Effector memory CD4-positive, alpha-beta T cell (primary cell): Measurements from ENCODE around the gene ING3.

ENCODE experiments used
- DNase-seq, 3 donors: peaks; one replicate each; pipeline ENCODE4 v3.0.0-alpha.2; 2020
- H3K27ac ChIP-seq: 2 replicates; pipeline ENCODE4 v1.7.0; 2013; ENCODE audit warnings: mild to moderate bottlenecking, low read length, moderate library complexity; ENCODE audit not compliant: insufficient read depth, poor library complexity, severe bottlenecking
- H3K27me3 ChIP-seq: replicated peaks from 2 replicates; pipeline ENCODE4 v1.7.0; 2013; ENCODE audit warnings: mild to moderate bottlenecking, low read length; ENCODE audit not compliant: insufficient read depth, control insufficient read depth, poor library complexity, severe bottlenecking
- H3K36me3 ChIP-seq: 2 replicates; pipeline ENCODE4 v1.7.0; 2013; ENCODE audit warnings: mild to moderate bottlenecking, low read length, moderate library complexity; ENCODE audit not compliant: control insufficient read depth, insufficient read depth
- H3K4me1 ChIP-seq: 2 replicates; pipeline ENCODE4 v1.7.0; 2013; ENCODE audit warnings: low read length, mild to moderate bottlenecking; ENCODE audit not compliant: control insufficient read depth, insufficient read depth, poor library complexity, severe bottlenecking
- H3K4me3 ChIP-seq: 2 replicates; pipeline ENCODE4 v1.7.0; 2013; ENCODE audit warnings: low read length, low read depth, mild to moderate bottlenecking; ENCODE audit not compliant: insufficient read depth, poor library complexity, severe bottlenecking
- H3K9me3 ChIP-seq: 2 replicates; pipeline ENCODE4 v1.7.0; 2013; ENCODE audit warnings: mild to moderate bottlenecking, low read length, moderate library complexity; ENCODE audit not compliant: control insufficient read depth

ING3 gene

DNA sequence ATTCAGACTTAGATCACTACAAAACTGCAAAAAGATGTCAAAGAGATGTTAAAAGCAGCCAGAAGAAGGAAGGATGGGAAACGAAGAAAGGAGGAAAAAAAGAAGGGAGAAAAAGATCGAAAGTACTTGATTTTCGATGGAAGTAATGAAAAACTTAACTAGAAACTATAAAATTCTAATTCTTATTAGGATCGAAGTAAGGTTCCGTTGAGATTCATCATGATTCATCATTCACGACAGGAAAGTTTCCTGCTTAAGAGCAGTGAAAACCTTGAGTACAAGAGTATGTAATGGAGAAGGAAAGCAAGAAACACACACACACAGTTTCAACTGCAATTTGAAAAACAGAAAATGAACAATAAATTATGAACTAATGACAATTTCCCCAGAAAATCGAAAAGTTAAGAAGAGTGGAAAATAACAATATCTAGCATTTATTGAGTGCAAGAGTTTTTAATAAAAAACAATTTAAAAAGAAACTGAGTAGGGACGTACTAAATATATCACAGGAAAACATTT is 1.1 kb upstream of the ING3 start:
- Histone ChIP-seq H3K9me3 (no peaks in the 10 kb centered on the region), H3K27me3 (no peaks in the 10 kb centered on the region), H3K4me1 (no peaks in the 10 kb centered on the region), H3K4me3 (peak overlapping the region; percentile 49), H3K27ac (no peak overlapping the region), H3K36me3 (peaks cover 9% of the 10 kb centered on the region)
- no peak for DNase-seq

DNA sequence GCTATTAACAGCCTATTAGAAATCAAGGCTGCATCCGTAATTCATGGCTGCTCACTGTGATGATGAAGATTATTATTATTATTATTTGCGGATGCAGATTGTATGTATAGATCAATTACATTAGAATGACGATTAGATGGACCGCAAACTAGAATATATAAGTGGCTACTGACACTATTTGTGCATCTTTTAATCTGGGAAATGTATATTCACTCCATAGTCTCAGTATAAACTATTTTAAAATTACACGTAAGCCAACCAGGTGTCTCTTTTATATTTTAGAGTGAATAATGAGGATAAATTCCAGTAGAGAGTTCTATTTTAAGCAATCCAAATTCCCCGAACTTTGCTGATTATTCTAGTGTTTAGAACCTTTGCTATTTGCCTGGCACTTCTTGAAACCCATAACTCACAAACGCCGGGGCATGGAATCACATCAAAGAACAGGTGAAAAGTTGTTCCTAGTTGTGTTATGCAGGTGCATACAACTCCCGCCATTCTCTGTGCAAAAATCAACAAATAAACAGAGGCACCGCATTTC is 509 bp upstream of the ING3 start:
- H3K36me3 ChIP-seq: peaks cover 13% of the 10 kb centered on the region
- no peaks in the 10 kb centered on the region for H3K4me1 ChIP-seq
- no peaks in the 10 kb centered on the region for H3K9me3 ChIP-seq
- no peak for DNase-seq
- H3K27me3 ChIP-seq: no peaks in the 10 kb centered on the region
- peak overlapping the region; percentile 45 for H3K27ac ChIP-seq
- H3K4me3 ChIP-seq: peak overlapping the region; percentile 49

DNA sequence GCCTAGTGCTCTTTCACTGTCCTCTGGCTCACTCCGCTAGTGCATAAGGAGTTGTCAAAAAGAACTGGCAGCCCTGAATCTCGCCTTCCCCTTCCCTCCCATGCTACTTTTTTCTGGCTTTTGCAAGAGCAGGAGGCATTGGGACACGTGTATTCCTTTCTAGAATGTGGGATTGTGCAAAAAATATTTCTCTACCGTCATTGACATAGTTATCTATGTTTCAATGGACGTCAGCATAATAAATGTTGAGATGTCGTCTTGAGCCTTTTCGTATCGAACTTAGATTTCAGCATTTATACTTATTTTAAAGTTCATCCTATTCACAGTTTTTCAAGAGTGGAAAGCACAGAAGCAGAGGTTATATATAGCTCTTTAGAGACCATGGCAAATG is 727 bp downstream of the ING3 start:
- Histone ChIP-seq H3K36me3 (peaks cover 25% of the 10 kb centered on the region), H3K27ac (peak overlapping the region; percentile 99), H3K4me1 (no peaks in the 10 kb centered on the region), H3K27me3 (no peaks in the 10 kb centered on the region), H3K4me3 (peak overlapping the region; percentile 70), H3K9me3 (no peaks in the 10 kb centered on the region)
- no peak for DNase-seq

DNA sequence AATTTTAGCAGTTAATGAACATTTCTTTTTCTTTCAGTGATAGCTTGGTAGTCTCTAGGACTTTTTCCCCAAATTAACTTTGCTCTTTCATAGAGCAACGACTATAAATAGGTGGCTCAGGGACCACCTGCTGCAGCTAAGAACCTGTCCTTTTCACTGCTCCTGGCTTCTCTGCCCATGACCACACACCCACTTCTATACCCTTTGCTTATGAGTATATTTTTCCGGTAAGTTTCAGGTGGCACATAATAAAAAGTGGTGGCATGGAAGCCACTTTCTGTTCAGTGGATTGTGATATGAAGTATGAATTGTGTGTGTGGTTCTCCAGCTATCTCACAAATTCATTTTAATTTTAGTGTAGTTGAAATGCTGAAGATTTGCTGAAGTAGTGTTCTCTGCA is 1.2 kb downstream of the ING3 start:
- Histone ChIP-seq H3K27me3 (no peaks in the 10 kb centered on the region), H3K4me3 (peak overlapping the region; percentile 70), H3K9me3 (no peaks in the 10 kb centered on the region), H3K36me3 (peaks cover 28% of the 10 kb centered on the region), H3K4me1 (no peaks in the 10 kb centered on the region), H3K27ac (peak overlapping the region; percentile 3)
- no peak for DNase-seq

DNA sequence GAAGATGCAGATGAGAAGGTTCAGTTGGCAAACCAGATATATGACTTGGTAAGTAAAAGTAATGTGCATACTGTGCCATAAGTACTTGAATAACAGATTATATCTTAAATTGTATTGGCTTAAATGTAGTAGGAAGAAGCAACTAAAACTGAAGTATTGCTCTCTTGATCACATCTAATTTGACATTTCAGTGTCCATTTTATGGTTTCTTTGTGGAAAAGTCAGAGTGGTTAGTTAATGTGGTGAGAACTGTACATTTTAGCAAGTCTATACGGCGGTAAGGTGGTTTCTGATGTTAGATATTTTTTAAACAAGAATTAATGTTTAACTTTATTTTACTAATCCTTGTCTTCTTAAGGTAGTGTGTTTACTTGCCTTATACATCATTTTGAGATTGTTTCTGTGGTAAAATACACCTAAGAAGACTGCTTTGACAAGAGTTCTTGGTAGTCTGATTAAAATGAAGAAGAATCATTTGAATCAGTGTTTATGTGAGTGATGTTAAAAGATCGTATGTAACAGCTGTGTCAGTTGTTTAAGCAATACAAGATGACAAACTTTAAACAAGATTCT is 5.1 kb downstream of the ING3 start:
- DNase-seq: no peak
- Histone ChIP-seq H3K4me1 (no peaks in the 10 kb centered on the region), H3K36me3 (peaks cover 34% of the 10 kb centered on the region), H3K27ac (no peak overlapping the region), H3K27me3 (no peaks in the 10 kb centered on the region), H3K9me3 (no peaks in the 10 kb centered on the region), H3K4me3 (no peak overlapping the region)

DNA sequence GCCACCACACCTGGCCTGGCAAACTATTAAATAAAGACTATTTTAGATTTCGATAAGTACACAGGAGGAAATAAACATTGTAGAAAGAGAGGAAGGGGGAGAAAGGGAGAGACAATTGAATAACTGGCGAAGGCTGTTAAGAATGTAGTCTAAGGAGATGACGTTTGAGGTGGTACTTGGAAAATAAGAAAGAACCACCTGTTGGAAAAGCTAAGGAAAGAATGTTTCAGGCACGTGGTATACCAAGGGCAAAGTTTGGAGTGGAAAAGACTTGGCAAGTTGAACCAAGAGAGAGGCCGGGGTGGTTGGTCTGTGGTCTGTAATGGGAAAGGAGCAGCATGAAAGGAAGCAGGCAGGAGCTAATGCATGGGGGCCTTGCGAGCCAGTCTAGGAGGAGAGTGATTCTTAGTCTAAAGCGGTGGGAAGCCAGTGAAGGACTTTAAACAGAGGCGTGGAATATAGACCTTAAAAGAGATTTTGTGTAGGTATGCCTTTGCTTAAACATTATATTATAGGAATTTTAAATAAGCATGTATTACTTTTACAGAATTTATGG is 9.4 kb downstream of the ING3 start:
- Histone ChIP-seq H3K4me3 (no peak overlapping the region), H3K27me3 (no peaks in the 10 kb centered on the region), H3K9me3 (no peaks in the 10 kb centered on the region), H3K27ac (no peak overlapping the region), H3K4me1 (no peaks in the 10 kb centered on the region), H3K36me3 (peaks cover 27% of the 10 kb centered on the region)
- no peak for DNase-seq

DNA sequence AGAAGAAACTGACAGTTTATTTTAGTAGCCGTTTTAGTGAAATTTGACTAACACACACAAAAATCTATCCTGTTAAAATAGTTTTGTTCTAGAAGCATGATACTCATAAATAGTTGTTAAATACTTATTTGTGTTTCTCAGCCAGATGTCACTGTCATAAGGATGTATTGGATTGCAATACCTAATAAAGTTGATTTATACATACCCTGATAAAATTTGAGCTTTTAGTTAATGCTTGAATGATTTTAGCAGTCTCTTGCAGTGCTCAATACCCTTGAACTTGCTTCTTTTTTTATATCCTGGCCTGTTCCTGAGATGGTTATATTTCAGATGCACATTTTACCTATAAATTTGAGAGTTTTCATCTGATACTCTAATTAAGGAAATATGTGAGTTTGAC is 10.1 kb downstream of the ING3 start:
- H3K36me3 ChIP-seq: peaks cover 20% of the 10 kb centered on the region
- H3K27me3 ChIP-seq: no peaks in the 10 kb centered on the region
- no peak overlapping the region for H3K27ac ChIP-seq

DNA sequence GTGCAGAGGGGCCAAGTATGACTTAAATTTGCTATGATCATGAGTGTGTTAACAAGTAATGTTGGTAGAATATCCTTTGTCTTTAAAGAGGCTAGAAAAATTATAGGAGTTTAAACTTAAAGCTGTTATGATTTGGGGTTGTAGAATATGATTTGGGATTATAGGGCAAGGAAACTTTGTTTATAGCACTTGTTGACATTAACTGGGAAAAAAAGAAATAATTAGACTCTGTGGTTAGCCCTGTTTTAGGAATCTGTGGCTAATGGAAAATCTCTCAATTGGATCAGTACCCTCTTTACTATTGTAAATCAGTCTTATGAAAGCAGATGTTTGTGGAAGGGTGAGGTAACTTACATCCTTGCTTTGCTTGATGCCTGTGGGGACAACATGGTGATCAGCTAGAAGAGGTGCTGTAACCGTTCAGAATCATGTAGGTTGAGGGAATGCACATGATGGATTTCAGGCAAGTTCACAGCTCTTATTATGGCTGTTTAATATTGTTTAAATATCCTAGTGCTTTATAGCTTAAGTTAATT is 11.1 kb downstream of the ING3 start:
- Histone ChIP-seq H3K27ac (no peak overlapping the region), H3K36me3 (peaks cover 18% of the 10 kb centered on the region), H3K4me1 (no peaks in the 10 kb centered on the region), H3K27me3 (no peaks in the 10 kb centered on the region), H3K9me3 (no peaks in the 10 kb centered on the region), H3K4me3 (no peak overlapping the region)
- no peak for DNase-seq

More for the DNA sequence above, 10.1 kb downstream of the ING3 start:
- Histone ChIP-seq H3K4me3 (no peak overlapping the region), H3K4me1 (no peaks in the 10 kb centered on the region), H3K9me3 (no peaks in the 10 kb centered on the region)
- no peak for DNase-seq

DNA sequence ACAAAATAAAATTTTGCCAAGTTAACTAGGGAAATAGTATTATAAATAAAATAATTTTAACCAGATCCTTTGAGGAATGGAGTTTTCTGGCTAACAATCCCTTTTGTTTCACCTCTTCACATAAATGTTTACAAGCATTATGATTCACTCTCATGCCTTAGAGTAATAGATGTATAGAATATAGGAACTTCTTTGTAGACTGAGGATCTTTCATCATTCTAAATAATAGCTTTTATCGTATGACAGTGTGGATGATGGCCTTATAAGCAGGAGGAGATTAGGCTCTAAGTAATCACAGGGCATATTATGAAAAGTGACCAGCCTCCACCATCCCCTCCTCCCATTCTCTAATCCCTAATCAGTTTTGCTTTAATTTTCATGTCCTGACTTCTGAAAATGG is 13.5 kb downstream of the ING3 start:
- Histone ChIP-seq H3K27me3 (no peaks in the 10 kb centered on the region), H3K4me3 (no peak overlapping the region), H3K9me3 (no peaks in the 10 kb centered on the region), H3K27ac (no peak overlapping the region), H3K4me1 (no peaks in the 10 kb centered on the region), H3K36me3 (peaks cover 33% of the 10 kb centered on the region)
- DNase-seq: no peak

DNA sequence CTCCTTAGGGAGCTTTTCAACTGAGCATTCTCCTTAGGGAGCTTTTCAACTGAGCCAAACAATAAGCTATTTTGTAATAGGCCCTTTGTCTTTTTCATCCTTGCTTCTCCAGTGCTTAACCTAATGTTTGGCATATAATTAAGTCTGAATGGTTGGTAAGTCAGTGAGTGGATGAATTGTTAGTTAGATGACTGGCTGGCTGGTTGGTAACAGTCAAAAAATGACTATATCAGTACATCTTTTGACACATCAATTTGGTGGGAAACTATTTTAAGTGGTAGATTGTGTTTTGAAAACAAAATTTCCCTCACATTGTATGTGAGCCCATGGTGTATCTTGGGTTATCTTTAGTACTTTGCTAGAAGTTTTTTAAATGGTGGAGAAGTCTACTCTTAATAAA is 16.4 kb downstream of the ING3 start:
- Histone ChIP-seq H3K27ac (no peak overlapping the region), H3K4me3 (no peak overlapping the region), H3K36me3 (peaks cover 53% of the 10 kb centered on the region), H3K9me3 (no peaks in the 10 kb centered on the region), H3K4me1 (no peaks in the 10 kb centered on the region), H3K27me3 (no peaks in the 10 kb centered on the region)
- no peak for DNase-seq
